SIG-M5 (cell line): ENCODE measurements around the gene KRT79.

Experiments
- DNase-seq: peaks from one replicate; lab custom pipeline; 2025; lab: John Stamatoyannopoulos, UW

KRT79 gene

GRCh38 chr12:52835271-52836041, 1.3 kb upstream of the KRT79 start:
- DNase-seq, result no peak

- no peak for DNase-seq
Measured at GRCh38 chr12:52834727-52835001, 553 bp upstream of the KRT79 start.

DNA sequence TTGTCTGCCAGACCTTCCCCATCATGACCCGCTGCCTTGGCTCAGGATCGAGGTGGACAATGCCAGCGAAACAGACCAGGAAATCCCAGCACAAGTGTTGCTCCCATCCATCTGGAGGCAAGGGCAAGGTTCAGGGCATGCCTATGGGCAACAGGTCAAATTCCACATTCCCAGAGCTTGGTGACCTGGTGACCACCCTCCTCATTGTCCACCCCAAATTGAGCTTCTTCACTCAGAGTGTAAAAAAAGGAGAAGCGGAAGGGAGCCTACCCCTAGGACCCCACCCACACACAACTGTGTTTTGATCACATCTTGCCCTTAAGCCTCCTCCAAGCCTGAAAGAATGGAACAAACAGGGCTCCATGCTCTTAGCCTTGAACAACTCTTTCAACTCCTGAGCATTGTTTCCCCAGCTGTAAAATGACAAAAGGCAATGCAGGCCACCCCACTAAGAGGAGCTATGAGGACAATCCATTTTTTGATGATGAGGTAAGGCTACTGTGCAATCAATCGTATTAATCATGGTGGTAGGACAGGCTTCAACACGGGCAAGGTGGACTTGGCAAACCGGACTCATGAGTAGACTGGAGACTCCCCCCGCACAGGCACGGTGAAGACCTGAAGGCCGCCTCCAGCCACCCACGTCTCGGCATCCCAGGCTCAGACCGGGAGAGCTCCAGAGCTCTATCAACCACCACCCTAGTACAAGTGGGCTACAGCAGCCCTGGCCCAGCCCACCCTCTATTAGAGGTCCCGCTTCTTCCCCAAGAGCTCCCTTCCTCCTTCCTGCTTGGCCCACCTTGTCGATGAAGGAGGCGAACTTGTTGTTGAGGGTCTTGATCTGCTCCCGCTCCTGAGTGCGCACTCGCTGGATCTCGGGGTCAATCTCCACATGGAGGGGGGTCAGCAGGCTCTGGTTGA, 866 bp downstream of the KRT79 start:
- DNase-seq, result no peak

DNA sequence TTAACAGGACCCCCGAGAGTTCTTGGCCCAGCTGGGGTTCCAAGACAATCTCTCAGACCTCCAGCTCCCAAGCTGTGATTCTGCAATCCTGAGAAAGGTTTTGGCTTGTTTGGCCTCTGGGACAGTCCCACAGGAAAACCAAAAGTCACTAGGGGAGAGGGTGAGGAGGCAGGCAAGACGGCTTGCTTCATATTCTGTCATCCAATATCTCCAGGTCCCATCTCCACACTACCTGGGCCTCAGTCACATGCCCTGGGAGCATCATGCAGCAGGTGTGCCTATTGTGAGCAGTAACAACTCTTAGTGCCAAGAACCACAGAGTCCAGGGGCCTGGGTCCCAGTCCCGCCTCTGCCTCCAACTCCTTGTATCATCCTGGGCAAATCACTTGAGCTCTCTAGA, 1.7 kb downstream of the KRT79 start:
- DNase-seq, result no peak

DNA sequence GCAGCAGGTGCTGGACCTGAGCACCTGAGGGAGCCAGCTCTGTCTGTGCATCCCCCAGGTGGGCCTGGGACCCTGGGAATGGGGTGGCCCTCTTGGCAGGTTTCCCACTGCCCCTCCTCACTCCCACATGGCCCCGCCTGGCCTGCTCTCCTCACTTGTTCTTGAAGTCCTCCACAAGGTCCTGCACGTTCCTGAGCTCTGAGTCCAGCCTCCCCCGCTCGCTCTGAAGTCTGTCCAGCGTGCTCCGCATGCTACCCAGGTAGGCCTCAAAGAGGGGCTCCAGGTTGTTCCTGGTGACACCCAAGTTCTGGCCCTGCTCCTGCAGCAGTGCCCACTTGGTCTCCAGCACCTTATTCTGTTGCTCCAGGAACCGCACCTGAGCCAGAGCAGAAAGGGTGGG, 2.9 kb downstream of the KRT79 start:
- DNase-seq, result no peak

- DNase-seq, result no peak
Measured at GRCh38 chr12:52829986-52830770, 3.9 kb downstream of the KRT79 start.

GRCh38 chr12:52828591-52829021, 5.5 kb downstream of the KRT79 start:
- DNase-seq, result no peak

DNA sequence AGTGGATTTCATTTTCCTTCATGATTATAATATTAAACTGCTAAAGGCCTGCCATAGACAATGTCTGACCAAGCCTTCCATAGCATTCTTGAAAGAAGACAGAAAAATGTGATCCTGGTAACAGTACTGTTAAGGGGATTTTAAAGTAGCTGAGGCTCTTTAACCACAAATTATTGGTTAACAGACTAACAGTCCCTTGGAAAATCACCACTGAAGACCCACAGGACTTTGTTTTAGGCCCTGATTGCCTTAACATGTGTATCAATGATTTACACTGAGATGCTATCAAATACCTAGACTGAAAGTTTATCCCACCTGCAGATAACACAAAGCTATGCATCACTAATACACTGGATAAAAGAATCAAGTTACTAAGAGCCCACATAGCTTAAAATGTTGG, 6.0 kb downstream of the KRT79 start:
- DNase-seq, result no peak

DNA sequence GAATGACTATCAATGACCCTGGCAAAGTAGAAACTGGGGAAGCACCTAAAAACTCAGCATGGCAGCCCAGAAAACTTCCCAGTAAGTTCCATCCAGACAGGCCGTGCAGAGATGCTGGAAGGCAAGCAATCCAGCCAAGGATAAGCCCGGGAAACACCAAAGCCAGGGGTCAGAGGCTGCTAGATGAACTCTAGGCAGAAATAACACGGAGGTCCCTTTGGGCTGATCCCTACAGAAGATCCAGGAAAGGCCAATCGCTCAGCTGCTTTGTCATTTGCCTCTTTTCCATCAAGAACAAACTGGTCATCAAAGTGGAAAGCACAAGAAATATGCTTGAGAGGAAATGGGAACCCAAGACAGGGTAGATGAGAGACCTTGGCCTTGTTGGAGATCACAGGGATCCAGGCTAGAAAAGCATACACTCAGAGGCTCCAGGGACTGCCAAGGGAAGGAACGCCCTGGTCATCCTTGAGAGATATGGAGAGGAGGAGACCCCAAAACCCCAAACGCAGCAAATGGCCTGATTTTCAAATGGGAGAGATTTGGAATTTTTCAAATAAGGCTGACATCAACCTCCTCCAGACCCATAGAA, 6.5 kb downstream of the KRT79 start:
- DNase-seq, result no peak

DNA sequence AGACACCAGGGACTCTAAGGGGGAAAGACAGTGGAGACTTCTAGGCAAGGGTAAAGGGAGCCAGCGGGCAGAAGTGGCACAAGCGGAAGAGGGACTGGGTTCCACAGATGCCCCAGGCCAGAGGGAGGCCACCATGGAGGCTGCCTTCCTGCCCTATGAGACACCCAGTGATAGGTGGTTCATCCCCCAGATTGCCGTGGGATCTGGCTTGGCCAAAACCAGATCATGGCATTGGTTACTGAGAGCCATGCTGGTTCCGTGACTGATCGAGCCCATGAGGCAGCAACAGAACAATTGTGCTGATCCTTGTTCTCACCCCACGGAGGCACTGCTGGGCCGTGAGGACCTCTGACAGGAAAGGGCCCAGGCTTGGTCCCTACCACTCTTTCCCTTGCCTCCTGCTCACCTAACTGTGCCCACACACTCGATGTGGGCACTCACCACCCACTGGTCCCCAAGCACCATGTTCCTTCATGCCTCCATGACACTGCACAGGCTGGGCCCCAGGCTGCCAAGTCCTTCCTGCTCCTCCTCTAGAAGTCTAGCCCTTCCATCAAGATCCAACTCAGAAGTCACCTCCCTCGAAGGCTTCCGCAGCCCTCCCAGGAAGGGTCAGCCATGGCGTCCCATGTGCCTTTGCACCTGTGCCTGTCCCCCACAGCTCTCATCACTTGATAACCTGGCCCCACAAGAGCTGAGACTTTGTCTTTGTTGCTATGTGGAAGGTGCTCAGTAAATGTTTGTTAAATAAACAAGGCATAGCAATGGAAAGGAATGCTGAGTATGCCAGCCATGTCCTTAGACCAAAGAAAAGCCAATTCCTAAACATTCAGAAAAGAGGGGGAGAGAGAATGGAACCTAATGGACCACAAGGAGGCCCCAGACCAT, 7.3 kb downstream of the KRT79 start:
- DNase-seq, result no peak

DNA sequence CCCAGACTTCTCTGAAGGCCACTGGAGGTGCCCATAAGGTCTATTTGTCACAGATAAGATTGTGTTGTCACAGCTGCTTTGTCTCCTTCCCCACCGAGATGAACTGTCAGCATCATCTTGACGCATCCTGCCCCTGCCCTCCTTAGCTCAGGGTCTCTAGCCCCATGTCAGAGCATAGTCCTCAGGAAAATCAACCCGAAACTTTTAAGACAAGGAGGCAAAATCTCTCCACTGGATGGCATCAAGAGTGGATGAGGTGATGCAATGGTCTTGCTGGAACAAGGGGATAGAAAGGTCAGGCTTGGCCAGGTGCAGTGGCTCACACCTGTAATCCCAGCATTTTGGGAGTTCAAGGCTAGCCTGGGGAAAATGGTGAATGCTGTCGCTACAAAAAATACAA, 8.2 kb downstream of the KRT79 start:
- DNase-seq, result no peak

GRCh38 chr12:52824741-52825410, 9.2 kb downstream of the KRT79 start:
- no peak for DNase-seq

- DNase-seq, result no peak
Measured at GRCh38 chr12:52823761-52824450, 10.2 kb downstream of the KRT79 start.

GRCh38 chr12:52822771-52823510, 11.2 kb downstream of the KRT79 start:
- no peak for DNase-seq

- DNase-seq, result no peak
Measured at GRCh38 chr12:52821826-52822660, 12.1 kb downstream of the KRT79 start.

GRCh38 chr12:52821071-52821730, 12.9 kb downstream of the KRT79 start:
- DNase-seq, result no peak

- no peak for DNase-seq
Measured at GRCh38 chr12:52820521-52820920, 13.6 kb downstream of the KRT79 start.
